Daoy (cell line): ENCODE data around the gene OLIG1. TPM values are rescaled to one million over a fixed set of nuclear protein-coding genes. Genes with fewer than 3 reads are reported as not detected.

Experiments
- DNase-seq: peaks from one replicate; pipeline ENCODE4 v3.0.0-alpha.2; 2015; ENCODE audit warnings: low read depth
- total RNA-seq: library from RNA; depleted of rRNA; stranded (reverse); fragments of >200 nt; shearing (Covaris generic); gene quantifications from 2 replicates; pipeline ENCODE4 v1.2.3, GENCODE V29; 2014

OLIG1 gene
- total RNA-seq, 1 experiment from 2014 or later, result not detected

DNA sequence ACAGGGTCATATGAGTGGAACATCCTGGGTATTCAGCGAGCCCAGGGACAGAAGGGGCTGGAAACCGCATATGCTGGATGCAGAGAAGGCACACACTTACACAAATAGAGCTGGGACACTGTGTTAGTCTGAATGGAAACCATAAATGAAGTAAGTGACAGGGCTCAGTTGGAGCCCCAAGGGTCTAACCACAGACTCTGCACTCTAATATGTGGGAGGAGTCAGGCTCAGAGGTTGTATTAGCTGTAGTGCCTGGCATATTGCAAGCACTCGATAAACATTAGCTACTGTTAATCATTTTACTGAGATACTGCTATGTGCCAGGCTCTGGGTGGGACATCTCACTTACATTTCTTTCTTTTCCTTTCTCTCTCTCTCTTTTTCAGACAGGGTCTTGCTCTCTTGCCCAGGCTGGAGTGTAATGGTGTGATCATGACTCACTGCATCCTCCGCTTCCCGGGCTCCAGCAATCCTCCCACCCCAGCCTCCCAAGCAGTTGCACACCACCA lies 6.5 kb upstream of the OLIG1 start:
- no peak for DNase-seq

DNA sequence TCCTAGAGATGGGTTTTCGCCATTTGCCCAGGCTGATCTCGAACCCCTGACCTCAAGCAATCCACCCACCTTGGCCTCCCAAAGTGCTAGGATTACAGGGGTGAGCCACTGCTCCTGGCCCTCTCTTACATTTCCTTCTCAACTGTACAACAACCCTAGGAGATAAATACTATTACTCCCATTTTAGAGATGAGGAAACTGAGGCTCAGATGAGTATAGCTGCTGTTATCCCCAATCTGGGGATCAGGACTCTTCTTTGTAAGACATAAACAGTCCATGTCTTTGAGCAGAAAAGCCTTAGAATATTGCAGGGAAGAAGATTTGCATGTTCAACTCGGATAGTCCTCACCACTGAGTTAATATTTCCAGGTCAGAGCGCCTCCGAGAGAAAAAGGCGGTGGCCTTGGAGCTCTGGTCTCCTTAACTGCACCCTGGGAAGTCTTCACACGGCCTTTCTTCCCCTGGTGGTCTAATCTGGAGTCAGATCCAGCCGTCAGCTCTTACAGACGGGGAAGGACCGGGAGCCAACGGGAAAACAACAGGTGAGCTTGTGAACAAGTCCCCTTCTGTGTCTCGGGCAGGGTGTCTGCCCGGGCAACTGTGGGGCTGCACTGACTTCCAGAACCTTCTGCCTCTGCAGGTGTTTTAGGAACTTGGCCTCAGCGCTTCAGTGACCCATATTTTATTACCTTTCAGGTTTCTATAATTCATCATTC lies 5.9 kb upstream of the OLIG1 start:
- no peak for DNase-seq

DNA sequence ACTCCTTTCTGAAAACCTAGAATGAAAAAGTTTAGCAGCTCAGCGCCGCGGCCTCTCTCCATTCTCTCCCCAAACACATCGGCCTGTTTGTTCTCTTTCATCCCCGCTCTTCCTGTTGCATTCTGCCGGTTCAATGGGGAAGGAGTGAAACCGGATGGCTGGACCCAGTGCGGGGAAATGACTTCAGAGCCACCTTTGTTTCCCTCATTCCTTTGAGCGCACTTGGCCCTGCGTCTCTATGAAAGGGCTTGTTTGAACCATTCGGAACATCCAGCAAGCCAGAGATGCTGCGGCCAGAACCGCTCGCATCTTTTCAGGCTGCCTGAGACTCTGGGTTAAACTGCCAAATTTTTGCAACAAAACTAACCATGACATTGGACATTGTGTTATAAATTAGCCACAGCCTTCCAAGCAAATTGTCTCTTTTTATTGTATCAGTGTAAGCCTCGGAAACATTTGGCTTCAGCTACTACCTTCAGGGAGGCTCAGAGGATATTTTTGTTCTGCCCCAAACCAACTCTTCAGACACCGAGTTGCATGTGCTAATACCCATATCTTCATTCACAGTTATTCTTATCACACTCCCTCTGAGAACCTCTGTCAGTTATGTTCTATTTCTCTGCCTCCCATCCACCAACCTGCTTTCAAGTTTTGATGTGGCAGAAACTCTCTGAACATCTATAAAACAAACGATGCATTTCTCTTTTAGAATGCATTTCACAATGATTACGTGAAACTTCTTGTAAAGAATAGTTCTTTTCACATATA lies 5.1 kb upstream of the OLIG1 start:
- no peak for DNase-seq

GRCh38 chr21:33067043-33067442 lies 2.9 kb upstream of the OLIG1 start:
- no peak for DNase-seq

GRCh38 chr21:33067457-33067856 lies 2.5 kb upstream of the OLIG1 start:
- no peak for DNase-seq

- no peak for DNase-seq
These were observed 698 bp upstream of the OLIG1 start for GRCh38 chr21:33069243-33069642.

GRCh38 chr21:33069645-33069993 lies 322 bp upstream of the OLIG1 start:
- no peak for DNase-seq

GRCh38 chr21:33070744-33070997 lies 730 bp downstream of the OLIG1 start:
- peak; percentile 35 for DNase-seq

DNA sequence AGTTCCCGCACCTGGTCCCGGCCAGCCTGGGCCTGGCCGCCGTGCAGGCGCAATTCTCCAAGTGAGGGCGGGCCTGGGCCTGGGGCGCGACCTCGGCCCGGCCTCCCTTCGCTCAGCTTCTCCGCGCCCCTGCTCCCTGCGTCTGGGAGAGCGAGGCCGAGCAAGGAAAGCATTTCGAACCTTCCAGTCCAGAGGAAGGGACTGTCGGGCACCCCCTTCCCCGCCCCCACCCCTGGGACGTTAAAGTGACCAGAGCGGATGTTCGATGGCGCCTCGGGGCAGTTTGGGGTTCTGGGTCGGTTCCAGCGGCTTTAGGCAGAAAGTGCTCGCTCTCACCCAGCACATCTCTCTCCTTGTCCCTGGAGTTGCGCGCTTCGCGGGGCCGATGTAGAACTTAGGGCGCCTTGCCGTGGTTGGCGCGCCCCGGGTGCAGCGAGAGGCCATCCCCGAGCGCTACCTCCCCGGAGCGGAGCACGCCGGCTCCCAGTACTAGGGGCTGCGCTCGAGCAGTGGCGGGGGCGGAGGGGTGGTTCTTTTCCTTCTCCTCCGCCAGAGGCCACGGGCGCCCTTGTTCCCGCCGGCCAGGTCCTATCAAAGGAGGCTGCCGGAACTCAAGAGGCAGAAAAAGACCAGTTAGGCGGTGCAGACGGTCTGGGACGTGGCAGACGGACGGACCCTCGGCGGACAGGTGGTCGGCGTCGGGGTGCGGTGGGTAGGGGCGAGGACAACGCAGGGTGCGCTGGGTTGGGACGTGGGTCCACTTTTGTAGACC lies 1.2 kb downstream of the OLIG1 start:
- DNase-seq, result peak; percentile 57

GRCh38 chr21:33071770-33072306 lies 1.9 kb downstream of the OLIG1 start:
- DNase-seq, result peak; percentile 39

GRCh38 chr21:33073636-33074035 lies 3.7 kb downstream of the OLIG1 start:
- DNase-seq, result no peak

DNA sequence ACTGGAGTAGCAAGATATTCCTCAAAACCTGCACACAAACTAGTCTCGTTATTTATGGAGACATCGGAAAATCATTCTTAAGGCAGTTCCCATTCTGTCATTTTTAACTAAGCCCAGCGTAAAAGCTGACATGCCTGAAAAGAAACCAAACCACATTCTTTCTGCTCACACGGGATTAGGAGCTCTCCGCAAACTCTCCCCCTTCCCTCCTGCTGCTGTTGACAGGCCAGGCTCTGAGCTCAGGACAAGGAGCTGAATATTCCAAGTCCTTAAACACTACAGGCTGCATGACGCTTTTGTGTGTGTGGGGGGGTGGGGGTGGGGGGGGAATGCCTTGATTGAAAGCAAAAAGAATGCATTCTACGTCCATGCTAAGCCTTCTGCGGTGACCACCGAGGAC lies 5.2 kb downstream of the OLIG1 start:
- no peak for DNase-seq

DNA sequence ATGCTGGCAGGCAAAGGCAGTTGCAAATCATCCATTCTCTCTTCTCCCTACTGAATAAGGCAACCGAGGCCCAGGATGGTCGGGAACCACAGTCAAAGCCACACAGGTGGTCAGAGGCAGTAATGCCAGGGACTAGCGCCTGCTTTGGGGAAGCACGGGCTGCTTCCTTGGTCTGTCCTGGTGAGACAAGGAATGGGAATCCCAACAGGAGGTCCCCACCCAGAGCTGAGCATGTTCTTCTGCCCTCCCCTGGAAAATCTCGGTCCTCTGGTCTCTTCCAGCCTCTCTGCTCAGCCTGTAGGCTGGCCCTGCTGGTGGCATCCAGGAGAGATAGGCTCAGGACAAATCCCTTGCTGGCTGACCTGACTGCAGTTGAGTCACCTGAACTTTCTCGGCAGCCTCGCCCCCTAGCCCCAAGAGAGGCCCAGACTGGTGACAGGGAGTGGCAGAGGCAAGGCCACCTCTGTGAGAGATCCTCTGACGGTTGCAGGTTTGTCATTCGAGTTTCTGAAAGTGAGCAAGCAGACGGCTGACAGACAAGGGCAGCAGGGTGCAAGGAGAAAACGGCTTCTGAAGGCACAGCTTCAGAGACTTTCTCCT lies 5.8 kb downstream of the OLIG1 start:
- DNase-seq, result no peak

GRCh38 chr21:33076600-33077329 lies 6.8 kb downstream of the OLIG1 start:
- DNase-seq, result no peak

- peak; percentile 94 for DNase-seq
These were observed 9.1 kb downstream of the OLIG1 start for GRCh38 chr21:33078907-33079582.

DNA sequence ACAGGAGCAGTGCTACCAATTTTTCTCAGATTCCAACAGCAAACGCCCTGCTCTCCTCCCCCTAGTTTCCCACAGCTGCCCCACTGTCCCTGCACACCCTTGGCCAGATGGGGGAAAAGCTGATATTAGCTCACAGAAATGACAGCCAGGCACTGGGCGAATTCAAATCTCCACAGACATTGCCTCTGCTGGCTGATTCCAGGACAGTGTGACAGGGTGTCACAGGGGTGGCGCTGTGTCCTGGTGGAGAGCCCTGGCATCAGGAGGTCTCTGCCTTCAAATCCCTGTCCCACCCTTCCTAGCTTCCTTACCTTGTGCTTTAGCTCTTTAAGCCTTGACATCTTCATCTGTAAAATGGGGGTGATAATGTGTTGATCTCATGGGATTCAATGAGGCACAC lies 10.4 kb downstream of the OLIG1 start:
- DNase-seq, result no peak

DNA sequence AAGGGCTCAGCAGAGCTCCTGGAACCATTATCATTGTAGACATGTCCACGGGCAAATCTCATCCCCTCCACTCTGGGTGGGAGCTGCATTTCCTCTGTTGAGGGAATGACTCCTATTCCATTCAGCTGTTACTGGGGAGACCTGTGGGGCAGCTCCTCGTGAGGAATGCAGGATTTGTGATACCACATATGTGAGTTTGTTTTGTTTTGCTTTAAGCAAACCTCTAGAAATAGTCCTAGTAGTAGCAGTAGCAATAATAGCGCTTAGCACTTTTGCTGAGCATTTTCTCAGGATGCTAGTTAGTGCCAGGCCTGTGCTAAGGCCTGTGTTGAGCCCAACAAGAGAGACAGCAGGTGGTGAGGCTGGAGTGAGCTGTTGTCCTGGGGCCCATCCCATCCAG lies 10.8 kb downstream of the OLIG1 start:
- DNase-seq, result no peak

- DNase-seq, result no peak
These were observed 18.4 kb downstream of the OLIG1 start for GRCh38 chr21:33088384-33088783.

DNA sequence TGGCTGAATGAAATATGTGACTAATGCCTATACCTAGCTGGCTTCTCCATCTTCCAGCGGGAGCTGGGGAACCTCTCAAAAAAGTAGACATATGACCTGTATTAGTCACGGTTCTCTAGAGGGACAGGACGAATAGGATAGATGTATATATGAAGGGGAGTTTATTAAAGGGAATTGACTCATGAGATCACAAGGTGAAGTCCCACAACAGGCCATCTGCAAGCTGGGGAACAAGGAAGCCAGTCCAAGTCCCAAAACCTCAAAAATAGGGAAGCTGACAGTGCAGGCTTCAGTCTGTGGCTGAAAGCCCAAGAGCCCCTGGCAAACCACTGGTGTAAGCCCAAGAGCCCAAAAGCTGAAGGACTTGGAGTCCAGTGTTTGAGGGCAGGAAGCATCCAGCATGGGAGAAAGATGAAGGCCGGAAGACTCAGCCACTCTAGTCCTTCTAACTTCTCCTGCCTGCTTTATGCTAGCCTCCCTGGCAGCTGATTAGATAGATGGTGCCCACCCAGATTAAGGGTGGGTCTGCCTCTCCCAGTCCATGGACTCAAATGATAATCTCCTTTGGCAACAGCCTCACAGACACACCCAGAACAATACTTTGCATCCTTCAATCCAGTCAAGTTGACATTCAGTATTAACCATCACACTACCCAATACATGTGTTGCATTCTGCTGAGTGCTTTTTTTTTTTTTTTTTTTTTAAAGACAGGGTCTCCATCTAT lies 19.6 kb downstream of the OLIG1 start:
- DNase-seq, result no peak

GRCh38 chr21:33096426-33096825 lies 26.5 kb downstream of the OLIG1 start:
- DNase-seq, result no peak
